AG09309 (cell line): Measurements from ENCODE around the gene POLE3.

ENCODE experiments used
- DNase-seq: peaks from one replicate; pipeline ENCODE4 v3.0.0-alpha.2; 2010; ENCODE audit warnings: low read depth
- H3K4me3 ChIP-seq: 2 replicates; pipeline ENCODE4 v1.5.1; 2011; ENCODE audit warnings: mild to moderate bottlenecking, low read depth, low read length, moderate library complexity; ENCODE audit not compliant: control insufficient read depth
- TF ChIP-seq, protein P1 (sequence below): IDR thresholded peaks from 2 replicates; pipeline ENCODE4 v1.5.1; 2011; ENCODE audit warnings: mild to moderate bottlenecking, low read depth, low read length, inconsistent platforms; ENCODE audit not compliant: insufficient read depth, control insufficient read depth; ENCODE audit errors: missing control alignments

The POLE3 gene

DNA sequence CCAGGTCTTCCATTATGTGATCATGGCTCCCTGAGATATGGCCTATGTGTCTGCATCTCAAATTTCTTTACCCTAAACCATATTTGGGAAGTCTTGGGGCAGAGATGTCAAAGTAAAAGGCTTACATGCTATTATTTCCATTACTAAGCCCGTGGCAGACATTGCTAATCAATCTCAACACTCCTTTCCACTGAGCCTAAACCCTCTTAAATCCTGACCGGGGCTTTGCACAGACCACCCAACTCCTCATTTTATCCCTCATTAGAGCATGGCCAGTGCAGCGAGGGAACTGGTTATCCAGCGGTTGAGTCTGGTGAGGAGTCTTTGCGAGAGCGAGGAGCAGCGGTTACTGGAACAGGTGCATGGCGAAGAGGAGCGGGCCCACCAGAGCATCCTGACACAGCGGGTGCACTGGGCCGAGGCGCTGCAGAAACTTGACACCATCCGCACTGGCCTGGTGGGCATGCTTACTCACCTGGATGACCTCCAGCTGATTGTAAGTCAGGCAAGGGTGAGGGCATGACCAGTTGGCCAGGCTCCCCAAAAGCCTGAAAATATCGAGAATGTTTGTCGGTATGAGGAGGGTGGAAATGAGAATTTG is 50.1 kb downstream of the POLE3 start:
- no peak for DNase-seq

DNA sequence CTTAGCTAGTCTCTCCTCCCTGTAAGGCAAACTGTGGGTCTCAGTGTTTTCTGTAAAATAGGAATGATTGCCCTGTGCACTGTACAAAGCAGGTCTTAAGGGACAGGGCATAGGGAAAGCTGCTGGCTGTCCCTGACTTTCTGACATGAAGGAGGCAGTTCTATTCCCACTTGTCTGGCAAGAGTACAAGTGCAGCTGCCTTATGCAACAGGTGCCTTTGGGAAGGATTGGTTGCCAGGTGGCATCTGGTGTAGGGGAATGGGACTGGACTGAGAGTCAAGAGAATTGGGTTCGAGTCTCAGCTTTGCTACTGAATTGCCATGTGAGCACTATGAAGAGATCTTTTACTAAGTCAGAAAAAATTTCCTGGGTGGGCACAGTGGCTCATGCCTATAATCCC is 51.1 kb downstream of the POLE3 start:
- DNase-seq: no peak
- TF ChIP-seq, protein P1, sequence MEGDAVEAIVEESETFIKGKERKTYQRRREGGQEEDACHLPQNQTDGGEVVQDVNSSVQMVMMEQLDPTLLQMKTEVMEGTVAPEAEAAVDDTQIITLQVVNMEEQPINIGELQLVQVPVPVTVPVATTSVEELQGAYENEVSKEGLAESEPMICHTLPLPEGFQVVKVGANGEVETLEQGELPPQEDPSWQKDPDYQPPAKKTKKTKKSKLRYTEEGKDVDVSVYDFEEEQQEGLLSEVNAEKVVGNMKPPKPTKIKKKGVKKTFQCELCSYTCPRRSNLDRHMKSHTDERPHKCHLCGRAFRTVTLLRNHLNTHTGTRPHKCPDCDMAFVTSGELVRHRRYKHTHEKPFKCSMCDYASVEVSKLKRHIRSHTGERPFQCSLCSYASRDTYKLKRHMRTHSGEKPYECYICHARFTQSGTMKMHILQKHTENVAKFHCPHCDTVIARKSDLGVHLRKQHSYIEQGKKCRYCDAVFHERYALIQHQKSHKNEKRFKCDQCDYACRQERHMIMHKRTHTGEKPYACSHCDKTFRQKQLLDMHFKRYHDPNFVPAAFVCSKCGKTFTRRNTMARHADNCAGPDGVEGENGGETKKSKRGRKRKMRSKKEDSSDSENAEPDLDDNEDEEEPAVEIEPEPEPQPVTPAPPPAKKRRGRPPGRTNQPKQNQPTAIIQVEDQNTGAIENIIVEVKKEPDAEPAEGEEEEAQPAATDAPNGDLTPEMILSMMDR: no peak
- H3K4me3 ChIP-seq: no peak overlapping the region

More for the DNA sequence above, 50.1 kb downstream of the POLE3 start:
- TF ChIP-seq, protein P1: no peak
- no peak overlapping the region for H3K4me3 ChIP-seq
